Activated T-helper 1 cell treated with anti-CD3 and anti-CD28 coated beads, Interleukin-12 subunit alpha, Interleukin-12 subunit beta, Interleukin-2, Interleukin-4 antibody, amounts not matched to agents 30 ng/mL and 10 ng/mL and 1 ng/mL, durations not matched to agents 14 hours and 24 hours and 36 hours (primary cell): ENCODE measurements around the gene NES. TPM values are rescaled to one million over a fixed set of nuclear protein-coding genes. Genes with fewer than 3 reads are reported as not detected.

Experiments
- DNase-seq: peaks from one replicate; pipeline ENCODE4 v3.0.0; 2021; ENCODE audit warnings: low spot score
- H3K27ac Mint-ChIP-seq: one replicate; pipeline ENCODE4 v1.8.0; 2021; ENCODE audit warnings: mild to moderate bottlenecking, mixed read lengths
- H3K27me3 Mint-ChIP-seq: one replicate; pipeline ENCODE4 v1.8.0; 2022; ENCODE audit warnings: mild to moderate bottlenecking, moderate library complexity, mixed read lengths; ENCODE audit not compliant: insufficient read depth
- H3K36me3 Mint-ChIP-seq: one replicate; pipeline ENCODE4 v1.8.0; 2021; ENCODE audit warnings: low read depth, mixed read lengths
- H3K4me1 Mint-ChIP-seq: one replicate; pipeline ENCODE4 v1.8.0; 2021; ENCODE audit warnings: low read depth, mixed read lengths
- H3K4me3 Mint-ChIP-seq: one replicate; pipeline ENCODE4 v1.8.0; 2021; ENCODE audit warnings: mild to moderate bottlenecking, moderate library complexity, mixed read lengths
- H3K9me3 Mint-ChIP-seq: one replicate; pipeline ENCODE4 v1.8.0; 2021; ENCODE audit warnings: mixed read lengths
- intact Hi-C: fragments of 100-400 bp; cut with micrococcal nuclease; formaldehyde crosslinking; loops from one replicate; pipeline ENCODE4 v1.15.1; 2024
- total RNA-seq: library from RNA; stranded (reverse); gene quantifications from 2 replicates; pipeline ENCODE4 v1.2.3, GENCODE V29; 2022

Gene NES, protein sequence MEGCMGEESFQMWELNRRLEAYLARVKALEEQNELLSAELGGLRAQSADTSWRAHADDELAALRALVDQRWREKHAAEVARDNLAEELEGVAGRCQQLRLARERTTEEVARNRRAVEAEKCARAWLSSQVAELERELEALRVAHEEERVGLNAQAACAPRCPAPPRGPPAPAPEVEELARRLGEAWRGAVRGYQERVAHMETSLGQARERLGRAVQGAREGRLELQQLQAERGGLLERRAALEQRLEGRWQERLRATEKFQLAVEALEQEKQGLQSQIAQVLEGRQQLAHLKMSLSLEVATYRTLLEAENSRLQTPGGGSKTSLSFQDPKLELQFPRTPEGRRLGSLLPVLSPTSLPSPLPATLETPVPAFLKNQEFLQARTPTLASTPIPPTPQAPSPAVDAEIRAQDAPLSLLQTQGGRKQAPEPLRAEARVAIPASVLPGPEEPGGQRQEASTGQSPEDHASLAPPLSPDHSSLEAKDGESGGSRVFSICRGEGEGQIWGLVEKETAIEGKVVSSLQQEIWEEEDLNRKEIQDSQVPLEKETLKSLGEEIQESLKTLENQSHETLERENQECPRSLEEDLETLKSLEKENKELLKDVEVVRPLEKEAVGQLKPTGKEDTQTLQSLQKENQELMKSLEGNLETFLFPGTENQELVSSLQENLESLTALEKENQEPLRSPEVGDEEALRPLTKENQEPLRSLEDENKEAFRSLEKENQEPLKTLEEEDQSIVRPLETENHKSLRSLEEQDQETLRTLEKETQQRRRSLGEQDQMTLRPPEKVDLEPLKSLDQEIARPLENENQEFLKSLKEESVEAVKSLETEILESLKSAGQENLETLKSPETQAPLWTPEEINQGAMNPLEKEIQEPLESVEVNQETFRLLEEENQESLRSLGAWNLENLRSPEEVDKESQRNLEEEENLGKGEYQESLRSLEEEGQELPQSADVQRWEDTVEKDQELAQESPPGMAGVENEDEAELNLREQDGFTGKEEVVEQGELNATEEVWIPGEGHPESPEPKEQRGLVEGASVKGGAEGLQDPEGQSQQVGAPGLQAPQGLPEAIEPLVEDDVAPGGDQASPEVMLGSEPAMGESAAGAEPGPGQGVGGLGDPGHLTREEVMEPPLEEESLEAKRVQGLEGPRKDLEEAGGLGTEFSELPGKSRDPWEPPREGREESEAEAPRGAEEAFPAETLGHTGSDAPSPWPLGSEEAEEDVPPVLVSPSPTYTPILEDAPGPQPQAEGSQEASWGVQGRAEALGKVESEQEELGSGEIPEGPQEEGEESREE (N-terminal part only)
- total RNA-seq: not detected in 2 replicates

DNA sequence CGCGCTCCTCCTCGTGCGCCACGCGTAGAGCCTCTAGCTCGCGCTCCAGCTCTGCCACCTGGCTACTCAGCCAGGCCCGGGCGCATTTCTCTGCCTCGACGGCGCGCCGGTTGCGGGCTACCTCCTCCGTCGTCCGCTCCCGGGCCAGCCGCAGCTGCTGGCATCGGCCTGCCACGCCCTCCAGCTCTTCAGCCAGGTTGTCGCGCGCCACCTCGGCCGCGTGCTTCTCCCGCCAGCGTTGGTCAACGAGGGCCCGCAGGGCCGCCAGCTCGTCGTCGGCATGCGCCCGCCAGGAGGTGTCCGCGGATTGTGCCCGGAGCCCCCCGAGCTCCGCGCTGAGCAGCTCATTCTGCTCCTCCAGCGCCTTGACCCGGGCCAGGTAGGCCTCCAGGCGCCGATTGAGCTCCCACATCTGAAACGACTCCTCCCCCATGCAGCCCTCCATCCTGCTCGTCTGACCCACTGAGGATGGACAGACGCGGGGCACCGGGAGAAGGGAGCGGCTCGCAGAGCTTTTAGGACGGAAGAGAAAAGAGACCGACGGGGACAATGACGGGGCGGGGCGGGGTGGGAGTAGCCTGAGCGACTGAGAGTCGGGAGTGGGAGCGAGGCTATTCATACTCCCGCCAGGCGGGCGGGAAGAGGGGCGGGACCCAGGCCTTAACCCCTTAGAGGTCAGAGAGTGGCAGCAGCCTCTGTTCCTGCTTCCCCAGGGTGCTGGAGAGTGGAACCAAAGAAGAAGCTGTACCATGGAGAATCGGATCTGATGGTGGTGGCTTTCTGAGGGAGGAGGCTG is at the start of gene NES:
Gene NES (minus strand): TSS at position 588 of the 796 bp plus-strand sequence. CDS start 143 bp downstream, at position 445.
- H3K4me3 Mint-ChIP-seq: no peak within 1 kb of the TSS

DNA sequence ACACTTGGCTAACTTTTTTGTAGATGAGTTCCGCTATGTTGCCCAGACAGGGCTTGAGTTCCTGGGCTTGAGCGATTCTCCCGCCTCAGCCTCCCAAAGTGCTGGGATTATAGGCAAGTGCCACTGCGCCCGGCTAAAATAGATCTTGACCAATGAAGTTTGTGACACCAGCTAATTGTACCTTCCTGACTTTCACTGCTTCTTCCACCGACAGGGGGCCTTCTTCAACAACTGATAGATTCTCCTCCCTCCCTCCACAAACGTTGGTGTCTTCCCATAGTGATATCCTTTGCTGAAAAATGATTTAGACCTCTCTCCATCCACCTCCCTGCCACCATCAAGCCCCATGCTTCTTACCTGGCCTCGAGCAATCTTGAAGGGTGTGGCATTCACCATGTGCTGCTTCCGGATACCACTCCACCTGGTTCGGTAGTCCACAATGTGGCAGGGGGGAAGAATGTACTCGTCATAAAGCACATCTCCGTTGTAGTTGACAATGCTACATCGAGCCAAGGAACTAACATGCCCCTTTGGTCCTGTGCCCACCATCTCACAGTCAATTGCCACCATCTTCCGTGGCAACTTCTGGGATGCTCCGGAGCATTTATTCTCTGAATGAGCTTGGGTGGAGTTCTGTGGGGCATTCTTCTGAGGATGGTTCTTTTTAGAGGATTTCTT is 49.5 kb upstream of the NES start:
- Mint-ChIP-seq H3K9me3 (no peaks in the 10 kb centered on the region), H3K27ac (no peak overlapping the region), H3K4me1 (peaks cover 32% of the 10 kb centered on the region), H3K27me3 (no peaks in the 10 kb centered on the region), H3K4me3 (no peak overlapping the region), H3K36me3 (peaks cover 23% of the 10 kb centered on the region)
- peak; percentile 41 for DNase-seq
- intact Hi-C loops: loop anchor here (1.0 to 5.0 kb wide), 8 partner anchors 20 to 224 kb away; partner anchors contain the start of genes INSRR, MEF2D and NAXE

More for the DNA sequence above, at the start of gene NES:
- H3K36me3 Mint-ChIP-seq: peaks cover 2% of the 10 kb centered on the region
- no peak within 1 kb of the TSS for H3K27ac Mint-ChIP-seq
- H3K9me3 Mint-ChIP-seq: no peaks in the 10 kb centered on the region
- peaks cover 14% of the 10 kb centered on the region for H3K4me1 Mint-ChIP-seq
- no peak for DNase-seq
- intact Hi-C loops: loop anchor here (5.0 kb wide), 1 partner anchor 240 kb away; no protein-coding TSS in a partner anchor
- H3K27me3 Mint-ChIP-seq: peaks cover 66% of the 10 kb centered on the region

DNA sequence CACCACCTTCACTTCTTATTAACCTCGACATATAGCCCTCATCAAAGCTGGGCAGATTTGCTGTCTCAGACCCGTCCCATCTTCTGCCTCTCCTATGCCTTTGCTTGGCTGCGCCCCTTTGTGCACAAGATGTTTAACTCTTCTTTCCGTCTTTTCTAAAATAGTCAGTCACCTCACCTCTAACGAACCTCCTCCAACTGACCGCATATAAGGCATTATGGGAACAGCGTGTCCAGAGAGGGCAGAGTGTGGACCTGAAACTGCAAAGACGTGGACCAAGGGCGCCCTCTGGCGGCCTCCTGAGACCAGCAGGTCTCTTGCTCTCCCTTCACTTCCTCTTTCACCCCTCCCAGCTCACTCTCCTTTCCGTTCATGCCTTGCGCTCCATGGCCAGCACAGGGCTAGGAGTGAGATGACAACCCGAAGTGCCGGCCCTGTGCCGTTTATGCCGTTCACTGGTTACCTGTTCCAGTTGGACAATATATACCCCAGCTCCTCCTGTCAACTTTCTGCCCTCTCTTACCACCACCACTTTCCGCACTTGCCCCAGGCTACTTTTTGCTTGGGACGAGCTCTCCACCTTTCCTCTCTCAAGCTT is 48.6 kb upstream of the NES start:
- H3K27ac Mint-ChIP-seq: no peak overlapping the region
- no peaks in the 10 kb centered on the region for H3K27me3 Mint-ChIP-seq
- intact Hi-C loops: loop anchor here (1.0 to 5.0 kb wide), 8 partner anchors 19 to 223 kb away; partner anchors contain the start of genes INSRR, MEF2D and NAXE
- H3K9me3 Mint-ChIP-seq: no peaks in the 10 kb centered on the region
- no peak overlapping the region for H3K4me3 Mint-ChIP-seq
- H3K36me3 Mint-ChIP-seq: peaks cover 28% of the 10 kb centered on the region
- peaks cover 34% of the 10 kb centered on the region for H3K4me1 Mint-ChIP-seq
- peak; percentile 75 for DNase-seq

DNA sequence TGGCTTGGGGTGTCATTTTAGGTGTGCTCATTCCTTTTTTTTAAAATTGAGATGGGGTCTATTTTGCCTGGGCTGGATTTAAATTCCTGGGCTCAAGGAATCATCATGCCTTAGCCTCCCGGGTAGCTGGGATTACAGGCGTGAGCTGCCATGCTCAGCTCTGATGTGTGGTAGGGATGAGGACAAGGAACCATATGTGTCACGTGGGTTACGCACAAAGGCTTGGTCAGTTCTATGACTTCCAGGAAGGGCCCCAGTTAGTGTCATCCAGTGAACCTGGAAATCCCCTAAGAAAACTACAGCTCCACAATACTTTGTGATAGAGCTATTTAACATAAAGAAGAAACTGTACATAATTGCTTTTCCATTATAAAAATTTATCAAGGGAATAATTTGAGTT is 44.3 kb upstream of the NES start:
- DNase-seq: no peak
- Mint-ChIP-seq H3K36me3 (peaks cover 35% of the 10 kb centered on the region), H3K4me3 (no peak overlapping the region), H3K9me3 (no peaks in the 10 kb centered on the region), H3K27ac (peak overlapping the region; percentile 68), H3K4me1 (peaks cover 23% of the 10 kb centered on the region), H3K27me3 (no peaks in the 10 kb centered on the region)
- intact Hi-C loops: loop anchor here (1.0 kb wide), 1 partner anchor 32 kb away; no protein-coding TSS in a partner anchor

DNA sequence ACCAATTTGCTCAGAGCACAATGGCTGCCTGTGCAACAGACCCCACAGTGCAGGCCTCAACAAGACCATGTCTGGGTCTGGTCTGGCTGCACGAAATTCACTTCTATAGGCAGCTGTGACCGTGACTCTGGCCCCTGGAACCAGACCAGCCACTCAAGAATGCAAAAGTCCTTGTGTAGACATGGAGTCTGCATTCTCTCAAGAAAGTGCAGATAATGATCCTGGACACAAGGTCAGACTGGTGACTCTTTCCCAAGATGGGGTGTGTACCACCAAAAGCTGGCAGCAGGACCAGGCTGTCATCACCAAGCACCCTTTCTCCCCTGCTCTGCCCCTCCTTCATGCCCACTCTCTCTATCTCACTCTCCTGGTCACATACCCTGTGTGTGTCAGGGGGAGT is 43.9 kb upstream of the NES start:
- Mint-ChIP-seq H3K4me1 (peaks cover 23% of the 10 kb centered on the region), H3K9me3 (no peaks in the 10 kb centered on the region), H3K27me3 (no peaks in the 10 kb centered on the region), H3K36me3 (peaks cover 36% of the 10 kb centered on the region), H3K27ac (peak overlapping the region; percentile 68), H3K4me3 (no peak overlapping the region)
- intact Hi-C loops: loop anchor here (1.0 kb wide), 1 partner anchor 32 kb away; no protein-coding TSS in a partner anchor
- no peak for DNase-seq

DNA sequence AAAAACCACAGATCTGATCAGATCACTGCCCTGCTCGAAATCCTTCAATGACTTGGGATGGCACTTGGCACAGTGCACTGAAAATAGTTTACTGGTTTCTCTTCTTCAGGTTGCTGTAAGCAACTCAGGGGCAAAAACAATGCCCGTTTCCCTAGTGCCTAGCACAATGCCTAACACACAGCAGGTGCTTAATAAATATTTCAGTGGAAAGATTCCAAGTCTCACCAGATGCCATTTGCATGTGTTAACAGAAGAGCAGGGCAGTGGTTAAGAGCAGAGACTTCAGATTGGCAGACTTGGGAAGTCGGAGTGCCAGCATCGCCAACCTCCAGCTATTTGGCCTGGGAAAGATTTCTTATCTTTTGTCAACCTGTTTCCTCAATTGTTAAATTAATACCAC is 40.1 kb upstream of the NES start:
- intact Hi-C loops: no loop called here
- H3K27ac Mint-ChIP-seq: no peak overlapping the region
- H3K4me3 Mint-ChIP-seq: no peak overlapping the region
- H3K36me3 Mint-ChIP-seq: peaks cover 18% of the 10 kb centered on the region
- no peaks in the 10 kb centered on the region for H3K27me3 Mint-ChIP-seq
- H3K9me3 Mint-ChIP-seq: no peaks in the 10 kb centered on the region
- DNase-seq: no peak
- H3K4me1 Mint-ChIP-seq: peaks cover 6% of the 10 kb centered on the region

DNA sequence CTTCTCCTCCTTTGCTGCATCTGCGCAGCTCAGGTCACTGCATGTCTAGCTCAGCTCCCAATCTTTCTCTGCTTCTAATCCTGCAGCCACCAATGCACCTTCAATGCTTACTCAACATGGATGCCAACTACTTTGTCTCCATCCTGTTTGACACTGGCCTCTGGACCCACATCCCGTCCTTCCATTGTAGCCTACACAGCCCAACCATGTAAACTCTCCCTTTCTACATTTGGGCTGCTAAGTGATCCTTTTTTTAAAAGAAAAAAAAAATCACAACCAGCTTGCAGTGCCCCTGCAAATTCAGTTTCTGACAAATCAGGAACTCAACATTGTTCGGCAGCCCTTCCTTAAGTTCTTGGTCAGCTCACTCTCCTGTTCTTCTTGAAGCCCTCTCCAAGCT is 37.6 kb upstream of the NES start:
- no peaks in the 10 kb centered on the region for H3K4me1 Mint-ChIP-seq
- H3K27me3 Mint-ChIP-seq: no peaks in the 10 kb centered on the region
- DNase-seq: no peak
- H3K9me3 Mint-ChIP-seq: no peaks in the 10 kb centered on the region
- no peak overlapping the region for H3K27ac Mint-ChIP-seq
- intact Hi-C loops: no loop called here
- H3K36me3 Mint-ChIP-seq: peaks cover 10% of the 10 kb centered on the region
- no peak overlapping the region for H3K4me3 Mint-ChIP-seq

DNA sequence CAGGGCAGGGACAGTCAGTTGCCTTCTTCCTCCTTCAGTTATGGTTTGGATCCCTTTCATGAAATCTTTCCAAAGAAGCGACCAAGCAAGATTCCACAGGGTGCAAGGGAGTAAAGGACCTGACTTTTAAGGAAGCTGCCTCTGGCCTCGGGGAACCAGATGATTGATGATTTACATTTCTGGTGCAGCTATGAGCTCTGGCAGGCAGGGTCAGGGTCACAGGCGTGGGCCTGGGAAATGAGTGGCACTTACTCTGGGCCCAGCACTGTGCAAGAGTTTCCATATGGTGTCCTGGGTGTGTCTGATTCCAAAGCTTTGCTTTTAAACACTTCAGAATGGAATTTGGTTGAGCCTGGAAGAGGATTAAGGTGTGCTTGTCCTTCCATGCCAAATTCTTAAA is 35.4 kb upstream of the NES start:
- H3K9me3 Mint-ChIP-seq: no peaks in the 10 kb centered on the region
- H3K27ac Mint-ChIP-seq: no peak overlapping the region
- H3K4me3 Mint-ChIP-seq: no peak overlapping the region
- DNase-seq: no peak
- H3K36me3 Mint-ChIP-seq: peaks cover 9% of the 10 kb centered on the region
- H3K27me3 Mint-ChIP-seq: peaks cover 7% of the 10 kb centered on the region
- H3K4me1 Mint-ChIP-seq: no peaks in the 10 kb centered on the region
- intact Hi-C loops: no loop called here

DNA sequence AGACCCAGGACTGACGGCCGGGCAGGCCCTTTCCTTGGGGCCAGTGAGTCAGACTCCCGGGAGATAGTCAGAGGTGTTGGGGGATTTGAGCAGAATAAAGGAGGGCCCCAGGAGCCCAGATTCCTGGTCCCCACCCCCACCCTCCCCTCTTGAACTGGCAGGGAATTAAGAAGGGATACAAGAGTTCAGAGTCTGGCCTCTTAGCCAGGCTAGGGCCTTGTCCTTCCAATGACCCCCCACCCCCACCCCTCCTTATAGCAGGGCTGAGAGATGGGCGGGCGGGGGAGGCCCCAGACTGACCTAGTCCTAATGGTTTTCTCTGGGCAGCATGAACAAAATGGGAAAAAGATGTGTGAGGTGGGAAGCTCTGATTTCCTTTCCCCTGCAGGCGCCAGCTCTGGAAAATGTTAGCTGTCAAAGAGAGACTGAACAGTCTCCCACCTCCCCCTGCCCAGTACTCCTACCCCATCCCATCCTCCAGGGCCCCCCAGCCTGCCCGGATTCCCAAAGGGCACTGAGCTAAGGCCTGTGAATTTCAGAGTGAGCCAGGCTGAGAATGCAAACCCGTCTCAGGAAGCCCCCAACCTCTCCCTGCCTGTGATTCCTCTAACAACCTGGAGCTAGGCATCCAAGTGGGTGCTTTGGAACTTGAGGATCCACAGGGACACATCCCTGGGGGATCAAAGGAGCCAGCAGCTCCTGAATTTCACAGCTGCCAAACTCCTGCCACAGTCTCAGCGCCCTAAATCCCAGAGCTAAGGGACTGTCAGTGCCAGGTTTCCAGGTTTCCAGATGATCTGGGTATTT is 34.0 kb upstream of the NES start:
- no peak for DNase-seq
- Mint-ChIP-seq H3K36me3 (peaks cover 2% of the 10 kb centered on the region), H3K27ac (no peak overlapping the region), H3K4me3 (no peak overlapping the region), H3K27me3 (peaks cover 12% of the 10 kb centered on the region), H3K9me3 (no peaks in the 10 kb centered on the region), H3K4me1 (peaks cover 8% of the 10 kb centered on the region)
- intact Hi-C loops: no loop called here

DNA sequence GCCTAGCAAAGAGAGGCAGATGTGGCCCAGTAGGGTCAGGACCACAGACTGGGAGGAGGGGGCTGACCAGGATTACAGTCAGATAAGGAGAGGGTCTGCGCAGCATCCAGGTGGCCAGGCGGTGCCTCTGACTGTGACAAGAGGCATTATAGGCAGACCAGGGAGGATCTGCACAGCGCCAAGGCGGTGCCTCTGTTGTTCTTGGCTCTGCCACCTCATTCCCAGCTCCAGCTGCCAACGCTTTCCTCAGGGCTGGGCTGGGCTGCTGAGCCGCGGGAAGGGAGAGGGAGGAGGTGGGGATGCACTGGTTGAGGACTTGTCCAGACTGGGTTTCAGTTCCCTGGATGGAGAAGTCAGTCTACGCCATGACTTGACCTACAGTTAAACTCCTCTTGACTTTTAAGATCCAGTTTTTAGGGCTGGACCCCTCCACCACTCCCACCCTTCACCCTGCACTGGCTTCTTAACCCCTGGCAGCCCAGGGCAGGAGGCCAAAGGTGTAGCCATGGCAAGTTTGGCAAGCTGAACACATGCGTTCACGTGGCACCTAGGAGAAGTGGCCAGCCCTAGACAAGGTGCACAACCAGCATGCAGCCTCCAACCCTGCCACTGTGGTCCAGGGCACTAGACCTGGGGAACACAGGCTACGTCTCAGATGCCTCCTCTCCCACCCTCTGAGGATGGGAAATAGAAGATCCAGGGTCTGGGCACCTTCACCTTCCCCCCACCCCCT is 32.7 kb upstream of the NES start:
- DNase-seq: no peak
- H3K4me3 Mint-ChIP-seq: no peak overlapping the region
- peaks cover 15% of the 10 kb centered on the region for H3K4me1 Mint-ChIP-seq
- no peaks in the 10 kb centered on the region for H3K9me3 Mint-ChIP-seq
- peaks cover 23% of the 10 kb centered on the region for H3K27me3 Mint-ChIP-seq
- no peaks in the 10 kb centered on the region for H3K36me3 Mint-ChIP-seq
- H3K27ac Mint-ChIP-seq: no peak overlapping the region
- intact Hi-C loops: loop anchor here (5.0 kb wide), 2 partner anchors 88 to 217 kb away; no protein-coding TSS in a partner anchor
